C1 segment of cervical spinal cord (tissue), 14 donors: ENCODE results near the gene ETS1.

Experiments used
- DNase-seq, 14 donors: peaks; one replicate each; lab custom pipeline; 2025; lab: John Stamatoyannopoulos, UW

Gene ETS1

DNA sequence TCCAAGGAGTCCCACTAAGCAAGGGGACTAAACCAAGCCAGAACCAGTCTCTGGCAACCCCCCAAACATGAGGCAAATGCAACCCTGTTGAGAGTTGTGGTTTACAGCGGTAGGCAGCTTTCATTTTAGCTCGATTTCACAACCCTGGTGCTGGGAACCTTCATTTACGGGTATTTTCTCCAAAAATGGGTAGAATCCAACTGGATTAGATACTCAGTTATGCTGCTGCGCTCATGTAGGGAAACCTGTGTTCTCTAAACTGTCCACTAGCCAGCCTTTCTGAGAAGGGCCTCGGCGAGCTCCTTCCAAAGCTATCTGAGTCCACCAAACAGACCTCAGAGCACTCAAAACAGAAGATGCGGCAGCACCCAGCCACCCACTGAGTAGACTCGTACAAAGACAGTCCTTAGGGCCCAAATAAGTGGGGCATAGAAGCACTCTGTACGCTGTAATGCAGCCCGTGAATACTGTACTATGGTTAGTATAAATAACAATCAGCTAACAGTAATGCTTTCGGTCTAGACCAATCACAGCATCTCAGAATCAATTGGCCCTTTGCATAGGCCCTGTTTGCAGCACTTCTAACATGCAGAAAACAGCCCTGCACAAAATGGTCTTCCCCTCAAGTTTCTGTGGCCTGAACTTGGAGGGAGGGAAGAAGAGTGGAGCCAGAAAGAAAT is 104.7 kb downstream of the ETS1 start:
- no peak for DNase-seq

DNA sequence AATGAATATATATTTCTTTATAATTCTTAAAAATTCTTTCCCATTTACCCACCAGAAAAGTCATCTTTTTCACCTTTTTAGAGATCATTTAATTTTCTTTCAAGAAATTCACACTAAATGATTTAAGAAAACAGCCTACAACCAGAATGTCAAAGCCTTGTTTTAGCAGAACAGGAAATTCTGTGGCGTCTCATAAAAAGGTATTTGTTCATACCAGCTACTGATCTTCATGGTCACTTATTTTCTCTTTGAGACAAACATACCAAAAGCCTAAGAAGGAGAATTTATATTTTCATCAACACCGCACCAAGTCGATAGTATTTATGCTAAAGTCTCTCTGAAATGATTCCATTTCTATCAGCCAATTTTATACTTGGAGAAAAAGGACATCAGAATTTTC is 105.3 kb downstream of the ETS1 start:
- DNase-seq, result no peak

DNA sequence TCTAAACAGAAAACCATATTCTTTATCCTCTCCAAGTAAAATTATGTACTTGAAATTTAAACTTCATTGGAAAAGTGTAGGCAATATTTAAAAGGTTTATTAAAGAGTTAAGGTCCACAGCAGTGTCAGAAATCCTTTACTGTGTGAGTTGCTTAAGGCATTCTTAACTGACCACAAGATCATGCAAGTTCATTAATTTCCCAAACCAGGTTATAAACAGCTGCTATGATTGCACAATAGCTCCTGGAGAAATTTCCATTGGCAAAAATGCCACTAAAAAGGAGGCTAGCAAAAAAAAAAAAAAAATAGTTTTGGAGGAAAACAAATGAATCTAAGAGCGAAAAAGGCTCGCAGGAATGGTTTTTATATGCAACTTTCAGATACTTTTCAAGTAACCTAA is 106.2 kb downstream of the ETS1 start:
- DNase-seq, result no peak

DNA sequence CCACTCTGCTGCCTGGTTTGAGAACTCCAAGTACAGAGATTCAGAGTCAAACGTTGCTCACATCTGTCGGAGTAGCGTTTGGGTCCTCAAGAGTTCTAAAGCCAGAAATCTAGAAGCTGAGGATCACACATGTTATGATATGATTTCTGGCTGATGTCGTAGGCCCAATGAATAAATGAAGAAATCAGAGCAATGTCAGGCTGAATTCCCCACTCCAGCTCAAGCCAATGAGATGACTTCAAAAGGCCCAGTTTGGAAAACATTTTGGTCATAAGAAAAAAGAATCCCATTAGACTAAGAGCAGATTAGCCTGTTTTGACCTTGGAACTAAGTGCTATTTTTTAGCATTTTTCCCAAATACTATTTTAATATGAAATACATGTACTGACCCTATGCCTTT is 106.7 kb downstream of the ETS1 start:
- no peak for DNase-seq

DNA sequence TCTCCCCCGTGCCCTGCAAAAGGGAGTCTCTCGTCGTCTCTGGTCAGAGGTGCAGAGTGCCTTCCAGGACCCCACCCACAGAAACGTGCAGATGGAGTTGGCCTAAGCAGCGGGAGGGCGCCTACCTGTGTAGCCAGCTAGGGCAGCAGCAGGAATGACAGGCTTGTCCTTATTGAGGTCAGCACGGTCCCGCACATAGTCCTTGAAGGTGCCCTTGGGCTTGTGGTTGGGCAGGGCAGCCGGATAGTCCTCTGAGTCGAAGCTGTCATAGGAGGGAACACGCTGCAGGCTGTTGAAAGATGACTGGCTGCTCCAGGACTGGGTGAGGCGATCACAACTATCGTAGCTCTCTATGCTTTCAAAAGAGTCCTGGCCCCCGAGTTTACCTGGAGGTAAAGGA is 107.3 kb downstream of the ETS1 start:
- no peak for DNase-seq

DNA sequence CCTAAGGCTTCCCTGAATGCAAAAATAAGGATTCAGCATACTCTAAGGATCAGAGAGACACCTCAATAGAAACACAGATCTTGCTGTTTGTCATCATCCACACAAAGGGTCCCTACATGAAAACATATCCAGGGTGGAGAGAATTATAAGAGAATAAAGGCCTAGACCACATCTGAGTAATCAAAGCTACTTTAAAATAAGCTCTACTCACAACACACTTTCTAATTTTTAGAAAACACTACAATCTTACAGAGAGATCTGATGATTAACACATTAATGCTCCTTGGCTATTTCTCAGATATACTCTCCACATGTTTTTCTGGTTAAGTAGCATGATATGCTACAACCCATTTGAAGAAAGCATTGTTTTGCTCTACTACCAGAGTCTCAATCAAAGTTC is 108.2 kb downstream of the ETS1 start:
- DNase-seq, result no peak

DNA sequence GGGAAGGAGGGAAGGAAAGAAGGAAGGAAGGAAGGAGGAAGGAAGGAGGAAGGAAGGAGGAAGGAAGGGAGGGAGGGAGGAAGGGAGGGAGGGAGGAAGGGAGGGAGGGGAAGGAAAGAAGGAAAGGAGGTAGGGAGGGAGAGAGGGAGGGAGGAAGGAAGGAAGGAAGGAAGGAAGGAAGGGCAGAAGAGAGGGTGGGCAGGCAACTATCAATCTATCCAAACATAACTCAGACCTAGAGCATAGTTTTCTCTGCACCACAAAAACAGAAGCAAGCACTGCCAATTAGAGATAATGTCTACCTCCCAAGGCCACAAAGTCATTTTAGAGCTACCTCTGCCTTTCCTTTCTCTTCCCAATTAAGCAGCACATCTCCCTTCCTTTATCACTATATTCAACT is 109.1 kb downstream of the ETS1 start:
- no peak for DNase-seq

DNA sequence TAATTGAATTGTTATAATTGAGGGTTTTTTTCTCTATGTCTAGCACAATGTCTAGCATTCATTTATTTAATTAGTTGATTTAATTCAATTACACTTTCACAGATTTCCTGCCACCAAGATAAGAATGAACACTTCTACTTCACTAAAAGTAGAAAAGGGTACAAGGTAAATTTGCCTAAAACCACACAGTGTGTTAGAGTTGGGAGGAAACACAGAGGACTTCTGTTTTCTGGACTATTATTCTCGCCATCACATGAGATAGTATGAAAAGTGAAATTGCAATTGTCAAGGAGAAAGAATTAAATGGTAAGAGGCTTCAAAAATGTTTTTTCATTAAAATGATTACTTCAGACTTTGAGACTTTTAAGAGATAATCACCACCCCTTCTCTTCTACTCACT is 109.5 kb downstream of the ETS1 start:
- DNase-seq, result no peak

DNA sequence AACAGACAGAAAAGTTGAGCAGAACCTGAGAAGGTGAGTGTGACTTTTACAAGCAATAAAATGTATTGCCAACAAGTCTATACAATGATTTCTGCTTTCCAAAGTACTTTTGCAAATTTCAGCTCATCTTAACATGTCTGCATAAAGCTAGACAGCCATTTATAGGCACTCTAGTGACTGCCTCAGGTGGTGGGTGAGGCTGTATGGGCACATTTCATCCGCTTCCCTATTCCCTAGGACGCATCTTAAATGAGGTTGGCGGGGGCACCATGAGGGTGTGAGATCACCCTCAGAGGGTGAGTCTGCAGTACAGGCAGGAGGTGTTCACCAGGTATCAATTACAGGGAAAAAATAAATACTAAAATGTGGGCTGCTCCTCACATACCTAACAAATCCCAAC is 110.1 kb downstream of the ETS1 start:
- DNase-seq, result no peak

DNA sequence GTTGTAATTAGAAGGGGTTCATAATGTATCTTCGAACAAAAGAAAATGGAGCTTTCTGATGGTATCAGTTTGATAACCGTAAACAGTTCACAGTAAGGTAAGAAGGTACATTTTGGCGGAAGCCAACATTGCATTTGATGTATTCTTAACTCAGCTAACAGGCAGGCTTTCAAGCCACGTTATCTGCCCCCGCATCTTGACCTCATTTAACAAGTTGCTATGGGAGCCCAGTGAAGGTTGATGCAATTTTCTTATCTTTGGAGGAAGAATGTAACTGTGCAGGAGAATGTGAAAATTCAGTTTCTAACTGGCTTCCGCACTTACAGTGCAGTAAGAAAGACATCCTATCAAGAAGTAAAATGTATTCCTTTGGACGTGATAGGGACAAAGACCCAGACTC is 110.6 kb downstream of the ETS1 start:
- DNase-seq, result no peak

DNA sequence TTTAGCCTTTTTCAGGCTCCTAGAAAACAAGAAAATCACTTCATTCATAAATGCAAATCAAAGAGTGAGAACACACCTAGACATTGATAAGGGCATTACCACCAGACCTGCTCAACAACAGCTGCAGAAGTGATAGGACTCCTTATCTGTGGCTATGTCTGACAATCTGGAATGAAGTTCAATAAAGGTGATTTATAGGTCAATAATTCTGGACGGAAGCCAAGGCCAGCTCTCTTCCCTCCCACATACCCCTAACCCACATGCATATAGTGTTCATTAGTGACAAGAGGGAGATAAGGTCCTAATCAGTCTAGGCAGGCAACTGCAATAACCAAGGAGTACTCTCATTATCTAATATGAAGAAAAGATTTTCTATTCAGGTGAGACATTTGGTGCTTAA is 111.3 kb downstream of the ETS1 start:
- DNase-seq, result no peak

DNA sequence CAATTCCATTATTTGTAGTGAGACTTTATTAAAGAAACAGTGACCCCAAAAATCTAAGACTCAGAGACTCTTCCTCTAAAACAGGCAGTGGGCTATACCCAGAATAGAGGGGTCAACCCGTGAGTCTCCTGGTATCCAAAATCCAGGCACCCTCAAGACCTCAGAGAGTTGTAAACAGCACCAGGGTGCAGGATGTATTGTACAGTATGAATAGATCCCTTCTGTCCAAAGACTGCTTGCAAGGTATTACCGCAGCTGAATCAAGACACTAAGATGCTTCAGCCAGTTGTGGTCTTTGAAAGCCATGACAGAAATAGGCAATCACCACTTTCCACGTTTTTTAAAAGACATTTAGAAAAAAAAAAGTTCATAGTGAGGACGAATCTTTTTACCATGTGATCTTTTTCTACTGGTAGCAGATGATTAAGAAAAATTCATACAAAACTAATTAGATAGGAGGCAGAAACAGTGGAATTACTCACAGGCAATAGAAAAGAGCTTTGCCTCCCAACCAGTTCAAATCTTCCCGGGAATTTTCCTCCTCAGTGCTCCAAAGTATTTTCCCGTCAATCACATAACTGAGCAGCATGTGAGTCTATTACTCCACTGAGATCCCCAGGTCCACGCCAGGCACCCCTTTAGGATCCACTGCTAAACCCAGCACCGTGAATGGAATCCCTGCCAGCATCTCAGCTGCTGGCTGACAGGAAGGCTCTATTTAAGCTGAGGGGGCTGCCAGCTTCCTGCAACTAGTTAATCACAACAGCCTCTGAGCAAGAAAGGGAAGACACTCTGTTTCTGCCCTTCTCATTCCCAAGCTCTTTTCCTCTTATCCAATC is 113.1 kb downstream of the ETS1 start:
- no peak for DNase-seq

DNA sequence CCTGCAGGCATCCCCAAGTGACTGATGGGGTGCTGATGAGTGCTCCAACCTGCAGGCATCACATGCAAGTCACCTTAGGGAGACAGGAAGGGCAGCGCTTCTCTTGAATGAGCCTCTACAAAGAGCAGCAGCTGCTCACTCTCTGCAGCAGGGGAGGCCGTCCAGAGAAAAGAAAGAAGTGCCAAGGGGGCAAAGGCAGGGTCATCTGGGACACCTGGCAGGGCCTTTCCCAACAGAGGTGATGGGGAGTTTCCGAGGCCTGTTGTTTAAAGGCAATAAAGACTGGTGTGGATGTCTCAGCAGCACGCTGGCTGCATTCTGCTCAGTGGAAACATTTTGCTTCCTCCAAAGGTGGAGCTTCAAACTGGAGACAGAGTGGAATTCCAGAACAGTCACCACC is 113.7 kb downstream of the ETS1 start:
- no peak for DNase-seq

DNA sequence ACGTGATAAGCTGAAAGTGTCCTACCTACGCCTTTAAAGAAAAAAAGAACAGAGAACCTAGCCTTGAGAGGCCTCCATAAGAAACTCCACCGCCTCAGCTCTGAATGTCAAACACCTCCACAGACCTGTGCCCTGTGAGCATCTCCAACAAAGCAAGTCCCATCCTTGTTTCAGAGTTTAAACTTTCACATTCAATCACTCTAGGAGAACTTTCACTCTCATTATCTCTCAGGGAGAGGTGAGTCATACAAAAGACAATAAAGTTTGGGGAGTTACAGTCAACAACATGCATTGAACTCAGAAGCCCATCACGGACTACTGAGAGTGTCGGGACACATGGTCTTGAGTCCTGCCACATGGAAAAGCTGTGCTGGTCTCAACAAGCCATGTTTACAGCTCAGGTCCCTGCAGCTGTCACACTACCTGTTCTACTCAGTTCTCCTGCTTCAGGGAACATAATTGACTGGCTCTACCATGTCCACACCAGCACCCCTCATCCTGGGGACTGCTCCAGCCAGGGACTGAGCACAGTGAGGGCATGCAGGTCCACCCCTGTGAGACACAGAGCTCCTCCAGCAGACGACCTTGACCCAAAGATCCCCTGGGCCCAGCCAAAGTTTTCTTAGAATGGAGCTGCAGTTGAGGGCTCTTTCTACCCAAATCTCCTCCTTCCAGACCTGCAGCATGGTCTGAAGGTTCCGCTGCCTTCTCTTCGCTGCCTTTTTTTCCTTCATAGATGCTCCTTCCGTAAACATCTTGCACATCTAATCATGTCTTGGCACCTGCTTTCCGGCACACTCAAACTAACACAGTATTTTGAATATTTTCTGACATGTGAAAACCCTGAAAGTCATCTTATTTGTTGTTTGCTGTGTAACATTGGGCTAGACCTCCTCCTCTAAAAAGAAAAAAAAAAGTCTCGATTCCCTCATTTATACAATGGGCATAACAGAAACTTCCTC is 114.9 kb downstream of the ETS1 start:
- DNase-seq, result no peak

DNA sequence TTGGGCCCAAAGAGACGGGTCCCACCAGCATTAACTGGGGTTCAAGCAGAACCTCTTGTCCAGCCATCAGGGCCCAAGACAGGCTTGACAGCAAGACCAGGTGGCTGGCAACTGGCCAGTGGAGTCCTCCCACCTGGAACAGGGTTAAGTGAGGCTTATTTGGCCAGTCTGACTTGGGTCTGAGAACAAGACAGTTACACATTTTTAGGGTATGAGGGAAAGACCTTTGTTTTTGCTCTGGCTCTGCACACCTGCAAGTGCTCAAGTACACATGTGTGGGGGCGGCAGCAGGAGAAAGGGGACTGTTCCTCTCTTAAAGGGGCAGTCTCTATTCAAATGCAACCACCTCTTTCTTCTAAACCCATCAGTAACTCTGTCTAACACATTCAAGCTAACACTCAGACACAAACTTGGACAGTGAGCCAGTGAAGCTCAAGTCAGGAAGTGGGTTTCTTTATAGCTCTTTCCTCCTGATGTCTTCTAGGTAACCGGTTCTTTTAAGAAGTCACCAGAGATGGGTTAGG is 116.2 kb downstream of the ETS1 start:
- DNase-seq, result no peak

DNA sequence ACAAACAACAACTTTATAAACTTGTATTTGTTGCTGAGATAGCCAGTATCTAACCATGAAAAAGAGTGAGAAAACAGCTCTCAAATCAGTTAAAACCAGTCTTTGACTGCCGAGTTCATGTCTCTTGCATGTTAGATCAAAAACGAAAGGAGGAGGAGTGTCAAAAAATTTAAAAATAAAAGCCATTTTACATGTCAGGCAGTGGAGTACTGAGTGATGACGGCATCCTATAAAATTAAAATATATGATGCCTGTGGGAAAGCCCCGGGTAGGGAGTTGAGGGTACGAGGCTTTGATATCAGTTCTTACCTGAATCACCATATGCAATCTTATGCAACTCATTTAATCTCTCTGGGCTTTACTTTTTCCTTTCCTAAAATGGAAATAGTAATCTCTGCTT is 117.3 kb downstream of the ETS1 start:
- DNase-seq, result no peak

DNA sequence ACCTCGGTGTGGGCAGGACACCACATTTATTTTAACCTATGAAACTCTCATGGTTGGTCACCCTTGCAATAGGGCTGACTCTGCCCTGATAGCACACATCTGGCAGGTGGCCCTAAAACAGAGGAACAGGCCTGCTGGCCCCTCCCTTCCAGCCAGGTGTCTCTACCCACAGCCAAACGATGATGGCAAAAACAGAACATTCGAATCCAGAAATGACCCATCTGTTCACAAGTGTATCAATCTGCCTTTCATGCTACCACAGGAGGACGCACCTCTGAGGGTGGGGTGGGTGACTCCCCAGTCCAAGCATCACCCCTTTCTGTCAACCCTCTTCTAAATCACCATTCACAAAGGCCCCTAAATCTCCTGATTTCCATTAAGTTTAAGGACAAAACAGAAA is 118.1 kb downstream of the ETS1 start:
- DNase-seq, result no peak

DNA sequence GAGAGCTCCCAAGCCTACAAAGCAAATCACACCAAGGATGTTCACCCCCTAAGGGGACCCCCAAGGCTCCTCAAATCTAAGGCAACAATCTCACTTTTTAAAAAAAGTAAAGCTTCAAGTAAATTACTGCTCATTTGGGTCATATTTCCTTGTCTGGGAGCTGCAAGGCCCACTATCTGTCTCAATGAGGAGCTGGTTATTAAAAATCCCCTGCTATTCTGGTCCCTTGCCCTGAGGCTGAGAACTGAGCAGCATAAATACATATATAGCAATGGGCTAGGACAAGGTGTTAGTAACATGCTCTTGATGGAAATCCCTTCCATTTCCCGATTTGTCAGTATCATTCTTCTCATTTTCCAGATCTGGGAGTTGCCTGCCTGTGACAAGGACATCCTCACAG is 119.2 kb downstream of the ETS1 start:
- DNase-seq, result no peak

DNA sequence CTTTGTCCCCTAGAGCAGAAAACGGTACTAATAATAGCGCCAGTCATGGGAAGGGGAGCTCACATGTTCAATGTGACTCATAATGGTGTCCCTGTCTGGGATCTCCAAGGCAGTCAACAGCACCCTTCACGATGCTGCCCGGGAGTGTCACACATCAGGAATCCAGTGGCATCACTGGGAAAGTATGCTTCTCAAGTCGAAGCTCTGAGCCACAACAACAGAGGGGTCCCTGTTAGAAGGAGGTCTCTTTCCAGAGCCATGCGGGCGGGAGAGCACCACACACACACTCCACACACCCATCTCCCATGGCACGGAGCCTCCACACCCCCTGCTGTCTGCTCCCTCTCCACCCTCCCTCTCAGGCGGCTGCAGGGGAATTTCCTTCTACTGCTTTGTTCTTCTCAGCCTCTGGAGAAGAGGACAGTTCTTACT is 119.7 kb downstream of the ETS1 start:
- peak in 2 of 14 donors; percentile 15 to 18 for DNase-seq

DNA sequence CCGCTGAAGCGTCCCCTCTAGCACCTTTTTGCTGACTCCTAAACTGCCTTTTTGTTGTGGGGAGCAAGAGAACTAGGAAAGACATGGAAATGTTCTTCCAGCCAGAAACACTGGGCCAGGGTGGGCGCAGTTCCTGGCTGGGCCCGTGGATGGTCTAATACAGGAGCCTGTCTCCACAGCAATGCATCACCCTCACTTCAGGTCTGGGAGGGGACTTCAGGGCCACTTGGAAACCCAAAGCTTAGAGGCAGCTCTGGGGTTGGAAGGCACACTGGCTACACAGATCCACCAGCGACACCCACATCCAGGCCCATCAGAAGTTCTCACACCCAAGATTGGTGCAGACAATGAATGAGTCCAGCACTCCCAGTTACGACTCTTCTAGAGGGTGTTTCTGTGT is 120.3 kb downstream of the ETS1 start:
- no peak for DNase-seq

DNA sequence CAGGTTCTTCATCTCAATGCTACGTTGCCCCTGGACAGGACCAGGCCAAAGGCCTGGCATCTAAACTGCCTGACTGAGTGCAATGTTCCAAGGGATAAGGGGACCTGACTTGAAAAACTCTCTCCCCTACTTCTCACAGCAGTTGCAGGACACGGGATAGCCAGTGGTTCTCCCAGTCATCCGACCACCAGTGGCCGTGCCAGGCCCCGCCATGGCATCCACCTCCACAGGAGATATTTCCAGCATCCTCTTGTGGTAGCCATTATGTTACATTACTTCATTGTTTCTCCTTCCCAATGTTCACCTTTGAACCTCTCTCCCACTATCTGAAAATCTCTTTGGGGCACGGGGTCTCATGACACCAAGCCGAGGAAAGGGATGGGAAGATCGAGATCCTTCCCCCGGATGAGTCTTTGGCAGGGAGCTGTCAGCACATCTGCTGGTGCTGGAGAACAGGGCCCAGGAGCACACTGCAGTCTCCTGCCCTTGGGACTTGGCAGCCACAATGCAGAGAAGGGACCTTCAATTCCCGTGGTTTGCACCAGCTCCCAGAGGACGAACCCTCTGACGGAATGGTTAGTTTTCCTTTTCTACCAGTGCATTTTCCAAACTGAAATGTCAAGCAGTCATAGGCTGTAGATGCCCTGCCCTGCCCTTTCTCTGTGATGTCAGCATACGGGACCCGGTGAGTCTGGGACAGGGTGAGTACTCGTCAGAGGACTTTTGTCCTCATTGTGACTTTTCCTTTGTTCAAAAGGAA is 121.2 kb downstream of the ETS1 start:
- DNase-seq, result no peak
